IPS-20b (cell line): Measurements from ENCODE around the gene RTN4R.
"Not testable (repeated sequence)": the region's sequence is repeated elsewhere in the genome, so short reads cannot be mapped to it uniquely, and the experiment has no call there.

Experiments used
- H3K27ac ChIP-seq: one replicate; pipeline ENCODE4 v1.5.1; 2013; ENCODE audit warnings: low read length
- H3K27me3 ChIP-seq: 2 replicates; pipeline ENCODE4 v1.6.1; 2013; ENCODE audit warnings: mild to moderate bottlenecking, low read length, inconsistent platforms; ENCODE audit not compliant: insufficient read depth
- H3K36me3 ChIP-seq: 2 replicates; pipeline ENCODE4 v1.6.1; 2013; ENCODE audit warnings: low read depth, mild to moderate bottlenecking, inconsistent platforms, low read length, moderate library complexity; ENCODE audit not compliant: insufficient read depth
- H3K4me1 ChIP-seq: 2 replicates; pipeline ENCODE4 v1.6.1; 2013; ENCODE audit warnings: mild to moderate bottlenecking, control low read depth, inconsistent platforms, low read length, moderate library complexity; ENCODE audit not compliant: insufficient read depth
- H3K4me3 ChIP-seq: 2 replicates; pipeline ENCODE4 v1.5.1; 2013; ENCODE audit warnings: mild to moderate bottlenecking, low read length, inconsistent platforms
- H3K9ac ChIP-seq: 2 replicates; pipeline ENCODE4 v1.6.1; 2013; ENCODE audit warnings: low read depth, mild to moderate bottlenecking, inconsistent platforms, low read length, moderate library complexity
- H3K9me3 ChIP-seq: 2 replicates; pipeline ENCODE4 v1.6.1; 2013; ENCODE audit warnings: mild to moderate bottlenecking, low read depth, low read length, inconsistent platforms; ENCODE audit not compliant: insufficient read depth

Gene RTN4R

GRCh38 chr22:20281473-20281872 is 13.4 kb upstream of the RTN4R start:
- H3K4me1 ChIP-seq, H3K4me3 ChIP-seq, H3K9ac ChIP-seq, H3K36me3 ChIP-seq, H3K9me3 ChIP-seq, H3K27ac ChIP-seq, H3K27me3 ChIP-seq: not testable (repeated sequence)

GRCh38 chr22:20280866-20281265 is 12.7 kb upstream of the RTN4R start:
- Histone ChIP-seq H3K9ac (no peak overlapping the region), H3K36me3 (no peaks in the 10 kb centered on the region), H3K9me3 (no peaks in the 10 kb centered on the region), H3K4me3 (no peak overlapping the region), H3K4me1 (no peaks in the 10 kb centered on the region), H3K27ac (no peak overlapping the region), H3K27me3 (no peaks in the 10 kb centered on the region)

GRCh38 chr22:20280163-20280562 is 12.0 kb upstream of the RTN4R start:
- not testable (repeated sequence) for H3K4me1 ChIP-seq, H3K9ac ChIP-seq, H3K4me3 ChIP-seq, H3K27ac ChIP-seq, H3K27me3 ChIP-seq, H3K36me3 ChIP-seq, H3K9me3 ChIP-seq

GRCh38 chr22:20279662-20280134 is 11.6 kb upstream of the RTN4R start:
- H3K9ac ChIP-seq, result no peak overlapping the region
- H3K4me3 ChIP-seq, result no peak overlapping the region
- no peaks in the 10 kb centered on the region for H3K4me1 ChIP-seq
- no peaks in the 10 kb centered on the region for H3K27me3 ChIP-seq
- no peaks in the 10 kb centered on the region for H3K36me3 ChIP-seq
- H3K9me3 ChIP-seq, result no peaks in the 10 kb centered on the region
- no peak overlapping the region for H3K27ac ChIP-seq

- H3K4me1 ChIP-seq, H3K27ac ChIP-seq, H3K27me3 ChIP-seq, H3K36me3 ChIP-seq, H3K9me3 ChIP-seq, H3K9ac ChIP-seq, H3K4me3 ChIP-seq: not testable (repeated sequence)
These were observed 10.8 kb upstream of the RTN4R start for GRCh38 chr22:20278726-20279490.

GRCh38 chr22:20277936-20278635 is 10.0 kb upstream of the RTN4R start:
- not testable (repeated sequence) for H3K4me1 ChIP-seq, H3K9ac ChIP-seq, H3K9me3 ChIP-seq, H3K27me3 ChIP-seq, H3K36me3 ChIP-seq, H3K4me3 ChIP-seq, H3K27ac ChIP-seq

- no peaks in the 10 kb centered on the region for H3K27me3 ChIP-seq
- no peaks in the 10 kb centered on the region for H3K4me1 ChIP-seq
- no peak overlapping the region for H3K4me3 ChIP-seq
- no peaks in the 10 kb centered on the region for H3K36me3 ChIP-seq
- H3K9ac ChIP-seq, result no peak overlapping the region
- H3K9me3 ChIP-seq, result no peaks in the 10 kb centered on the region
- no peak overlapping the region for H3K27ac ChIP-seq
These were observed 8.3 kb upstream of the RTN4R start for GRCh38 chr22:20276468-20276867.

- H3K9me3 ChIP-seq, result no peaks in the 10 kb centered on the region
- H3K27me3 ChIP-seq, result no peaks in the 10 kb centered on the region
- no peak overlapping the region for H3K27ac ChIP-seq
- H3K9ac ChIP-seq, result no peak overlapping the region
- no peaks in the 10 kb centered on the region for H3K36me3 ChIP-seq
- no peak overlapping the region for H3K4me3 ChIP-seq
- H3K4me1 ChIP-seq, result no peaks in the 10 kb centered on the region
These were observed 7.7 kb upstream of the RTN4R start for GRCh38 chr22:20275836-20276235.

- H3K9me3 ChIP-seq, H3K4me1 ChIP-seq, H3K9ac ChIP-seq, H3K4me3 ChIP-seq, H3K27ac ChIP-seq, H3K27me3 ChIP-seq, H3K36me3 ChIP-seq: not testable (repeated sequence)
These were observed 7.2 kb upstream of the RTN4R start for GRCh38 chr22:20275325-20275724.

GRCh38 chr22:20274374-20274773 is 6.3 kb upstream of the RTN4R start:
- not testable (repeated sequence) for H3K27ac ChIP-seq, H3K9me3 ChIP-seq, H3K4me3 ChIP-seq, H3K9ac ChIP-seq, H3K36me3 ChIP-seq, H3K27me3 ChIP-seq, H3K4me1 ChIP-seq

- Histone ChIP-seq H3K4me1 (no peaks in the 10 kb centered on the region), H3K27me3 (no peaks in the 10 kb centered on the region), H3K9ac (no peak overlapping the region), H3K36me3 (no peaks in the 10 kb centered on the region), H3K27ac (no peak overlapping the region), H3K9me3 (no peaks in the 10 kb centered on the region), H3K4me3 (no peak overlapping the region)
These were observed 5.7 kb upstream of the RTN4R start for GRCh38 chr22:20273758-20274181.

- Histone ChIP-seq H3K9ac (no peak overlapping the region), H3K27ac (no peak overlapping the region), H3K36me3 (no peaks in the 10 kb centered on the region), H3K4me1 (no peaks in the 10 kb centered on the region), H3K4me3 (no peak overlapping the region), H3K27me3 (no peaks in the 10 kb centered on the region), H3K9me3 (no peaks in the 10 kb centered on the region)
These were observed 4.6 kb upstream of the RTN4R start for GRCh38 chr22:20272700-20273099.
